K562 (cell line): ENCODE results near the gene PDZK1IP1. TPM values are rescaled to one million over a fixed set of nuclear protein-coding genes. Genes with fewer than 3 reads are reported as not detected.

Experiments
- BRF1 ChIP-seq: IDR thresholded peaks from 3 replicates; pipeline ENCODE4 v1.6.1; 2011; ENCODE audit warnings: borderline replicate concordance, mild to moderate bottlenecking; ENCODE audit not compliant: insufficient read length; ENCODE audit errors: extremely low read depth
- CBFB ChIP-seq: sonication (generic); formaldehyde crosslinking; IDR thresholded peaks from 2 replicates; pipeline ENCODE4 v1.4.0; 2020; ENCODE audit warnings: mild to moderate bottlenecking, missing genetic modification reagents
- DNMT1 ChIP-seq: fragments of 450-650 bp; IDR thresholded peaks from 2 replicates; pipeline ENCODE4 v1.6.1; 2016; ENCODE audit warnings: antibody characterized with exemption, mild to moderate bottlenecking
- ETS1 ChIP-seq: conservative IDR thresholded peaks from 2 replicates; pipeline ENCODE4 v1.6.1; 2011; ENCODE audit warnings: low read depth, mild to moderate bottlenecking, low read length; ENCODE audit not compliant: control insufficient read depth
- FOXK1 ChIP-seq: sonication (generic); formaldehyde crosslinking; IDR thresholded peaks from 2 replicates; pipeline ENCODE4 v1.8.0; 2022; ENCODE audit warnings: missing genetic modification reagents, mild to moderate bottlenecking, borderline replicate concordance
- ILF3 ChIP-seq: fragments of 450-650 bp; IDR thresholded peaks from 2 replicates; pipeline ENCODE4 v1.6.1; 2018; ENCODE audit warnings: antibody characterized with exemption, mild to moderate bottlenecking, moderate library complexity, borderline replicate concordance
- ILK ChIP-seq: fragments of 450-650 bp; IDR thresholded peaks from 2 replicates; pipeline ENCODE4 v1.6.1; 2016; ENCODE audit warnings: missing genetic modification characterization, low read depth, mild to moderate bottlenecking, missing compliant biosample characterization, moderate library complexity, borderline replicate concordance
- L3MBTL2 ChIP-seq: fragments of 450-650 bp; IDR thresholded peaks from 2 replicates; pipeline ENCODE4 v1.6.1; 2016; ENCODE audit warnings: mild to moderate bottlenecking, moderate library complexity
- MTA2 ChIP-seq: fragments of 450-650 bp; IDR thresholded peaks from 2 replicates; pipeline ENCODE4 v1.6.1; 2016; ENCODE audit warnings: low read depth
- NR1H2 ChIP-seq: sonication (generic); formaldehyde crosslinking; IDR thresholded peaks from 2 replicates; pipeline ENCODE4 v1.4.0; 2020; ENCODE audit warnings: mild to moderate bottlenecking, missing genetic modification reagents
- POLR2H ChIP-seq: IDR thresholded peaks from 2 replicates; pipeline ENCODE4 v1.6.1; 2016; ENCODE audit warnings: missing genetic modification characterization, low read depth, mild to moderate bottlenecking, control low read depth, missing compliant biosample characterization, moderate library complexity
- RFX1 ChIP-seq: fragments of 450-650 bp; IDR thresholded peaks from 2 replicates; pipeline ENCODE4 v1.6.1; 2016; ENCODE audit warnings: mild to moderate bottlenecking, moderate library complexity
- TRIM24 ChIP-seq, 2 experiments: fragments of 450-650 bp; IDR thresholded peaks; 2 replicates each; pipeline ENCODE4 v1.6.1; 2016
- ZNF217 ChIP-seq: sonication (generic); formaldehyde crosslinking; IDR thresholded peaks from 2 replicates; pipeline ENCODE4 v1.8.0; 2022; ENCODE audit warnings: mild to moderate bottlenecking, missing genetic modification reagents
- ZNF764 ChIP-seq: fragments of 250-450 bp; sonication (Bioruptor Pico); IDR thresholded peaks from 2 replicates; pipeline ENCODE4 v1.4.0; 2020; ENCODE audit warnings: low read depth, mild to moderate bottlenecking, moderate library complexity
- polyA plus RNA-seq, 8 experiments: library from polyadenylated mRNA; depleted of rRNA in 4 of 8; stranded (reverse) in 5 of 8; unstranded in 3 of 8; fragments of >200 nt; fragmentation: Nextera tagmentation in 2 of 8; fragmentation: Illumina TruSeq in 1 of 8; extraction: Ambion mirVana in 2 of 8; extraction: Trizol in 1 of 8; gene quantifications; 2 replicates each; pipeline versions ENCODE4 v1.2.1 to v1.2.3, GENCODE V29; 2011 to 2014; ENCODE audit warnings: inconsistent platforms in 1 of 8, missing spikeins in 1 of 8
- total RNA-seq, 7 experiments: library from RNA; depleted of rRNA in 6 of 7; stranded (reverse); fragments of >200 nt in 6 of 7; fragmentation: Illumina TruSeq in 2 of 7; extraction: Trizol in 2 of 7; gene quantifications; 2 replicates each; pipeline versions ENCODE4 v1.2.1 to v1.2.3, GENCODE V29; 2011 to 2021; ENCODE audit warnings: low replicate concordance in 1 of 7
- TF ChIP-seq, protein P1 (sequence below): fragments of 450-650 bp; IDR thresholded peaks from 2 replicates; pipeline ENCODE4 v1.6.1; 2018; ENCODE audit not compliant: partially characterized antibody
- TF ChIP-seq, protein P2 (sequence below): fragments of 250-450 bp; sonication (Bioruptor Pico); IDR thresholded peaks from 2 replicates; pipeline ENCODE4 v1.4.0; 2020; ENCODE audit warnings: mild to moderate bottlenecking, moderate library complexity

Gene PDZK1IP1
- total and polyA plus RNA-seq, 9 of the 15 experiments (the other 6 are each of a cell fraction or from before 2014, with no cell fraction given) = 0.17 to 0.68 (median 0.53) TPM; not detected in 2

- TF ChIP-seq, protein P1, sequence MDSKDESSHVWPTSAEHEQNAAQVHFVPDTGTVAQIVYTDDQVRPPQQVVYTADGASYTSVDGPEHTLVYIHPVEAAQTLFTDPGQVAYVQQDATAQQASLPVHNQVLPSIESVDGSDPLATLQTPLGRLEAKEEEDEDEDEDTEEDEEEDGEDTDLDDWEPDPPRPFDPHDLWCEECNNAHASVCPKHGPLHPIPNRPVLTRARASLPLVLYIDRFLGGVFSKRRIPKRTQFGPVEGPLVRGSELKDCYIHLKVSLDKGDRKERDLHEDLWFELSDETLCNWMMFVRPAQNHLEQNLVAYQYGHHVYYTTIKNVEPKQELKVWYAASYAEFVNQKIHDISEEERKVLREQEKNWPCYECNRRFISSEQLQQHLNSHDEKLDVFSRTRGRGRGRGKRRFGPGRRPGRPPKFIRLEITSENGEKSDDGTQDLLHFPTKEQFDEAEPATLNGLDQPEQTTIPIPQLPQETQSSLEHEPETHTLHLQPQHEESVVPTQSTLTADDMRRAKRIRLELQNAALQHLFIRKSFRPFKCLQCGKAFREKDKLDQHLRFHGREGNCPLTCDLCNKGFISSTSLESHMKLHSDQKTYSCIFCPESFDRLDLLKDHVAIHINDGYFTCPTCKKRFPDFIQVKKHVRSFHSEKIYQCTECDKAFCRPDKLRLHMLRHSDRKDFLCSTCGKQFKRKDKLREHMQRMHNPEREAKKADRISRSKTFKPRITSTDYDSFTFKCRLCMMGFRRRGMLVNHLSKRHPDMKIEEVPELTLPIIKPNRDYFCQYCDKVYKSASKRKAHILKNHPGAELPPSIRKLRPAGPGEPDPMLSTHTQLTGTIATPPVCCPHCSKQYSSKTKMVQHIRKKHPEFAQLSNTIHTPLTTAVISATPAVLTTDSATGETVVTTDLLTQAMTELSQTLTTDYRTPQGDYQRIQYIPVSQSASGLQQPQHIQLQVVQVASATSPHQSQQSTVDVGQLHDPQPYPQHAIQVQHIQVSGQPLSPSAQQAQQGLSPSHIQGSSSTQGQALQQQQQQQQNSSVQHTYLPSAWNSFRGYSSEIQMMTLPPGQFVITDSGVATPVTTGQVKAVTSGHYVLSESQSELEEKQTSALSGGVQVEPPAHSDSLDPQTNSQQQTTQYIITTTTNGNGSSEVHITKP = peak; percentile 91
- peak; percentile 90 for TF ChIP-seq POLR2H
- no peak for TF ChIP-seq ZNF217 (CRISPR knock-in tag)
- TF ChIP-seq DNMT1 = 0 out of 2 replicates have a peak, but pooled peaks have one; percentile 88
- no peak for TF ChIP-seq ETS1
- peak; percentile 89 for TF ChIP-seq CBFB
- no peak for TF ChIP-seq RFX1
- TF ChIP-seq NR1H2 (CRISPR knock-in tag) = no peak
- no peak for TF ChIP-seq ILF3
- TF ChIP-seq L3MBTL2 = peak; percentile 79
- peak; percentile 74 to 75 for TF ChIP-seq TRIM24 (IDR thresholded peaks at IDR 0.05)
- no peak for TF ChIP-seq MTA2
- TF ChIP-seq ILK = no peak
- TF ChIP-seq, protein P2, sequence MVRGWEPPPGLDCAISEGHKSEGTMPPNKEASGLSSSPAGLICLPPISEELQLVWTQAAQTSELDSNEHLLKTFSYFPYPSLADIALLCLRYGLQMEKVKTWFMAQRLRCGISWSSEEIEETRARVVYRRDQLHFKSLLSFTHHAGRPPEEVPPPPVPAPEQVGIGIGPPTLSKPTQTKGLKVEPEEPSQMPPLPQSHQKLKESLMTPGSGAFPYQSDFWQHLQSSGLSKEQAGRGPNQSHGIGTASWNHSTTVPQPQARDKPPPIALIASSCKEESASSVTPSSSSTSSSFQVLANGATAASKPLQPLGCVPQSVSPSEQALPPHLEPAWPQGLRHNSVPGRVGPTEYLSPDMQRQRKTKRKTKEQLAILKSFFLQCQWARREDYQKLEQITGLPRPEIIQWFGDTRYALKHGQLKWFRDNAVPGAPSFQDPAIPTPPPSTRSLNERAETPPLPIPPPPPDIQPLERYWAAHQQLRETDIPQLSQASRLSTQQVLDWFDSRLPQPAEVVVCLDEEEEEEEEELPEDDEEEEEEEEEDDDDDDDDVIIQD (CRISPR knock-in tag) = no peak
- no peak for TF ChIP-seq ZNF764 (CRISPR knock-in tag)
- TF ChIP-seq BRF1 = no peak
- 0 out of 2 replicates have a peak, but pooled peaks have one; percentile 7 for TF ChIP-seq FOXK1 (CRISPR knock-in tag)
Measured at GRCh38 chr1:47231301-47232186, 41.7 kb upstream of the PDZK1IP1 start (continued).
